Common myeloid progenitor, CD34-positive (primary cell): ENCODE results near the gene DPM1.
A peak's percentile ranks its signal among the peaks of the same experiment; 100 is the strongest.

ENCODE experiments used
- CTCF ChIA-PET: fragments of 350-600 bp; sonication (Branson Sonifier 250); formaldehyde crosslinking; loops from one replicate; lab custom pipeline; 2021; ENCODE audit warnings: antibody characterized with exemption; lab: Charles Lee
- POLR2A ChIA-PET: fragments of 350-600 bp; sonication (Branson Sonifier 250); formaldehyde crosslinking; loops from one replicate; lab custom pipeline; 2021; ENCODE audit warnings: antibody characterized with exemption; lab: Charles Lee
- DNase-seq, 3 donors: peaks; one replicate each; pipeline versions ENCODE4 v3.0.0 to v3.0.0-alpha.2; 2013
- H3K27ac ChIP-seq, 2 experiments: 1 replicate in 1 of 2; 2 replicates in 1 of 2; pipeline ENCODE4 v1.7.0; 2013; ENCODE audit warnings: inconsistent platforms in 2 of 2, low read length in 2 of 2, mild to moderate bottlenecking in 2 of 2, low read depth in 1 of 2, moderate library complexity in 1 of 2; ENCODE audit not compliant: severe bottlenecking in 2 of 2, insufficient read depth in 1 of 2, poor library complexity in 1 of 2
- H3K27me3 ChIP-seq, 5 experiments: replicated peaks in 2 of 5; 1 replicate in 3 of 5; 2 replicates in 2 of 5; pipeline versions ENCODE4 v1.6.1 to v1.7.0; 2013; ENCODE audit warnings: low read length in 4 of 5, mild to moderate bottlenecking in 2 of 5, moderate library complexity in 2 of 5, inconsistent platforms in 1 of 5; ENCODE audit not compliant: insufficient read depth in 5 of 5, control insufficient read depth in 4 of 5
- H3K36me3 ChIP-seq, 4 experiments: 1 replicate in 2 of 4; 2 replicates in 2 of 4; pipeline versions ENCODE4 v1.6.1 to v1.7.0; 2013; ENCODE audit warnings: low read length in 3 of 4, control low read depth in 1 of 4, mild to moderate bottlenecking in 1 of 4; ENCODE audit not compliant: control insufficient read depth in 4 of 4, insufficient read depth in 4 of 4
- H3K4me1 ChIP-seq, 4 experiments: 1 replicate in 3 of 4; 2 replicates in 1 of 4; pipeline versions ENCODE4 v1.6.1 to v1.7.1; 2013; ENCODE audit warnings: low read length in 3 of 4, mild to moderate bottlenecking in 3 of 4, control low read depth in 1 of 4, inconsistent platforms in 1 of 4, moderate library complexity in 1 of 4; ENCODE audit not compliant: control insufficient read depth in 4 of 4, insufficient read depth in 4 of 4; ENCODE audit errors: control extremely low read depth in 1 of 4
- H3K4me3 ChIP-seq, 7 experiments: 1 replicate in 4 of 7; 2 replicates in 3 of 7; pipeline versions ENCODE4 v1.5.1 to v1.7.0; 2013; ENCODE audit warnings: mild to moderate bottlenecking in 7 of 7, low read length in 6 of 7, moderate library complexity in 6 of 7, inconsistent platforms in 2 of 7, low read depth in 2 of 7, control low read depth in 1 of 7; ENCODE audit not compliant: insufficient read depth in 4 of 7, control insufficient read depth in 1 of 7; ENCODE audit errors: extremely low read depth in 1 of 7
- H3K9me3 ChIP-seq, 5 experiments: 1 replicate in 4 of 5; 2 replicates in 1 of 5; pipeline versions ENCODE4 v1.6.1 to v1.7.1; 2013; ENCODE audit warnings: low read length in 4 of 5, mild to moderate bottlenecking in 2 of 5, inconsistent platforms in 1 of 5, low read depth in 1 of 5, moderate library complexity in 1 of 5; ENCODE audit not compliant: control insufficient read depth in 4 of 5, insufficient read depth in 2 of 5; ENCODE audit errors: control extremely low read depth in 1 of 5
- WGBS: methylation state at CpG from one replicate; pipeline ENCODE4 v1.1.5; 2013; ENCODE audit not compliant: insufficient coverage; 5-methylcytosine and 5-hydroxymethylcytosine counted together

The DPM1 gene

DNA sequence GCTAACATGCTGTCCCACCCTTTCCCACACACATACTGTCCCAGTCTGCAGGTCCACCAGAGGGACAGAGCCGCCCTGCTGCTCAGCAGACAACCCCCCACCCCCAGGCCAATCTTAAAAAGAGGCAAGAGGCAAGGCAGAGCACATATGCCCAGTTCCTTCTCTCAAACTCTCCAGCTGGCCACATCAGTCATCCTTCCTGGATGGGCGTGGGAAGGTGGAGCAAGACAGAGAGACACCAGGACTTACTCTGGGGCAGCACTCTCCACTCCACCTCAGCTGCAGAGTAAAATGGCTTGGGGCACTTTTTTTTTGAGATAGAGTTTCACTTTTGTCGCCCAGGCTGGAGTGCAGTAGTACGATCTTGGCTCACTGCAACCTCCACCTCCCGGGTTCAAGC is 11.1 kb upstream of the DPM1 start:
- no peaks in the 10 kb centered on the region for H3K4me1 ChIP-seq
- ChIA-PET CTCF (no interaction called here), POLR2A (no interaction called here)
- no peak overlapping the region for H3K4me3 ChIP-seq
- H3K9me3 ChIP-seq: no peaks in the 10 kb centered on the region
- no peak for DNase-seq
- H3K27me3 ChIP-seq: peaks cover 0 to 11% (median 4%) of the 10 kb centered on the region in 5 experiments
- WGBS: 100% methylated on average over 3 of the region's 5 CpGs
- H3K36me3 ChIP-seq: no peaks in the 10 kb centered on the region
- H3K27ac ChIP-seq: no peak overlapping the region

DNA sequence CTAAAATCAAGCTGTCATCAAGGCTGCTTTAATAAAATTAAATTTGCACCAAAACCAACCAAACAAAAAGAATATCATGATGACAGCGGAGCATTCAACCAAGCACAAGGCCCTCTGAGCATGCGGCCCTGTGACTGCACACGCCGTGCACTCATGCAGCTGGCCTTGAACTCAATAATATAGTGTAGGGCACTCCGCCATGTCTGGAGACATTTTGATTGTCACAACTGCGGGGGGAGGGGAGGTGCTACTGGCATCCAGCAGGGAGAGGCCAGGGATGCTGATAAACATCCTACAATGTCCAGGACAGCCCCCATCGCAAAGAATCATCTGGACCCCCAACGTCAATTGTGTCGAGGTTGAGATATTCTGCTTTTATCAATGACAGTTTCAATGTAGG is 10.0 kb upstream of the DPM1 start:
- Histone ChIP-seq H3K9me3 (no peaks in the 10 kb centered on the region), H3K36me3 (no peaks in the 10 kb centered on the region), H3K27me3 (peaks cover 0 to 11% (median 4%) of the 10 kb centered on the region in 5 experiments), H3K4me3 (no peak overlapping the region), H3K4me1 (no peaks in the 10 kb centered on the region), H3K27ac (no peak overlapping the region)
- CTCF ChIA-PET: interaction anchor here (2.0 kb wide), 1 partner anchor 13 kb away, joined by 9 read pairs; no protein-coding TSS in a partner anchor
- WGBS: 90% methylated on average over 8 of the region's 9 CpGs
- DNase-seq: no peak
- POLR2A ChIA-PET: interaction anchor here (1.3 kb wide), 1 partner anchor 10 kb away, joined by 4 read pairs; the partner anchor contains the start of genes DPM1 and MOCS3

DNA sequence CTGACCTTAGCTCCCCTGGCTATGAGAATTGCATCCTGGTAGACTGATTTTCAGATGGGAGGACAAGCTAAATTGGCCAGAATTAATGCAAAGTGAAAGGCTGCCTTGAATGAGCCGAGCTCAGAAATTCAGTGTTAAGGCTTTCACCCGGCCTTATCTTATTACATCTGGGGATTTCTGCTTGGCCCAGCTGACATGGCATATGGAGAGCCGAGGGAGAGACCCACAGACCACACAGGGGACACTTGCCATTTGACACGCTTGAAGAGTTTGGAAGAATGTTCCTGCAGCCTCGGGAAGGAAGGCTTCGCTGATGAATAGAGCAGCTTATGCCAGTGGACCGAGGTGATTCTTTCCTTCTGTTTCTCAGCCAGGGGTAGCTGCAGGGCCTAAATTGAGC is 9.3 kb upstream of the DPM1 start:
- WGBS: 71% methylated on average over 7 of the region's 7 CpGs
- no peak overlapping the region for H3K4me3 ChIP-seq
- POLR2A ChIA-PET: interaction anchor here (1.3 kb wide), 1 partner anchor 9 kb away, joined by 4 read pairs; the partner anchor contains the start of genes DPM1 and MOCS3
- H3K36me3 ChIP-seq: no peaks in the 10 kb centered on the region
- H3K27me3 ChIP-seq: peaks cover 0 to 11% (median 4%) of the 10 kb centered on the region in 5 experiments
- CTCF ChIA-PET: interaction anchor here (2.0 kb wide), 1 partner anchor 13 kb away, joined by 9 read pairs; no protein-coding TSS in a partner anchor
- H3K4me1 ChIP-seq: no peaks in the 10 kb centered on the region
- H3K27ac ChIP-seq: no peak overlapping the region
- H3K9me3 ChIP-seq: no peaks in the 10 kb centered on the region
- DNase-seq: no peak

DNA sequence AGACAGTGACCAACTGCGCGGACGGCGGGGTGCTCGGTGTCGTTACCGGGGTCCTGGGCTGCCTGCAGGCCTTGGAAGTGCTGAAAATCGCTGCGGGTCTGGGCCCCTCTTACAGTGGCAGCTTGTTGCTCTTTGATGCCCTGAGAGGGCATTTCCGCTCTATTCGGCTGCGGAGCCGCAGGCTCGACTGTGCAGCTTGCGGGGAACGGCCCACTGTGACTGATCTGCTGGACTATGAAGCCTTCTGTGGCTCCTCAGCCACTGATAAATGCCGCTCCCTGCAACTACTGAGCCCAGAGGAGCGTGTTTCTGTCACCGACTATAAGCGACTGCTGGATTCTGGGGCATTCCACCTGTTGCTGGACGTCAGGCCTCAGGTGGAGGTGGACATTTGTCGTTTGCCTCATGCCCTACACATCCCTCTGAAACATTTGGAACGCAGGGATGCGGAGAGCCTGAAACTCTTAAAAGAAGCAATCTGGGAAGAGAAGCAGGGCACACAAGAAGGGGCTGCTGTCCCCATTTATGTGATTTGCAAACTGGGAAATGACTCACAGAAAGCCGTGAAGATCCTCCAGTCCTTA is 1.3 kb upstream of the DPM1 start:
- WGBS: 72% methylated on average over 25 of the region's 25 CpGs
- peak in 1 of 3 donors; percentile 28 for DNase-seq

DNA sequence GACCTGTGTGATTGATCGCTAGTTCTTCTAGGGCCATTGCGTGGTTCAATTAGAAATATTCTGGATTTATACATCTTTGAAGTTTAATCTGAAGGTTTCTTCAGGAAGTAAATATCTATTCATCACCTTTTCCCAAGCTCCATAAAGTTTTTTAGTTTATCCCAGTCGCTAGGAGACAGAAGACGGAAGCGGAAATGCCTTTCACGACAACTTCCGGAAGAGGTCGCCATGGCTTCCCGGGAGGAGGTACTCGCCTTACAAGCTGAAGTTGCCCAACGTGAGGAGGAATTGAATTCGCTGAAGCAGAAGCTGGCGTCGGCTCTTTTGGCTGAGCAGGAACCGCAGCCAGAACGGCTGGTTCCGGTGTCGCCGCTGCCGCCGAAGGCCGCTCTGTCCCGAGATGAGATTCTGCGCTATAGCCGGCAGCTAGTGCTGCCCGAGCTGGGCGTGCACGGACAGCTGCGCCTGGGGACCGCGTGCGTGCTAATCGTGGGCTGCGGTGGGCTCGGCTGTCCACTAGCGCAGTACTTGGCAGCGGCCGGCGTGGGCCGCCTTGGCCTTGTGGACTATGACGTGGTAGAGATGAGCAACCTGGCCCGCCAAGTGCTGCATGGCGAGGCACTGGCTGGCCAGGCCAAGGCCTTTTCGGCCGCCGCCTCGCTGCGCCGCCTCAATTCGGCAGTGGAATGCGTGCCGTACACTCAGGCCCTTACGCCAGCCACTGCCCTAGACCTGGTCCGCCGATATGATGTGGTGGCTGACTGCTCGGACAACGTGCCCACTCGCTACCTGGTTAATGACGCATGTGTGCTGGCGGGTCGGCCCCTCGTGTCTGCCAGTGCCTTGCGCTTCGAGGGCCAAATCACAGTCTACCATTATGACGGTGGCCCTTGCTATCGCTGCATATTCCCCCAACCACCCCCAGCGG is 547 bp upstream of the DPM1 start, which contains the start of gene MOCS3:
TSS of gene MOCS3 (plus strand) at position 204 of the 928 bp plus-strand sequence. CDS start at position 229, 25 bp downstream.
- peaks cover 7 to 25% (median 17%) of the 10 kb centered on the region in 4 experiments for H3K36me3 ChIP-seq
- WGBS: 2% methylated on average over 66 of the region's 67 CpGs
- H3K27ac ChIP-seq: peak within 1 kb of the TSS; percentile 100
- H3K9me3 ChIP-seq: no peaks in the 10 kb centered on the region
- ChIA-PET POLR2A (interaction anchor here (0.6 to 3.0 kb wide), 5 partner anchors 9 to 165 kb away, joined by 3 to 20 read pairs (median 6); partner anchors contain the start of genes ADNP and BCAS4), CTCF (interaction anchor here (0.8 to 1.7 kb wide), 7 partner anchors 11 to 165 kb away, joined by 3 to 7 read pairs (median 3); partner anchors contain the start of gene BCAS4)
- no peaks in the 10 kb centered on the region for H3K27me3 ChIP-seq
- H3K4me1 ChIP-seq: peaks cover 9 to 26% (median 24%) of the 10 kb centered on the region in 4 experiments
- H3K4me3 ChIP-seq: peak within 1 kb of the TSS; percentile 83 to 98 (median 94)
- DNase-seq: peak; percentile 98 to 99 (median 99)

More for the DNA sequence above, 1.3 kb upstream of the DPM1 start:
- peak overlapping the region; percentile 83 to 98 (median 94) for H3K4me3 ChIP-seq
- peaks cover 6 to 19% (median 12%) of the 10 kb centered on the region in 4 experiments for H3K36me3 ChIP-seq
- H3K27me3 ChIP-seq: no peaks in the 10 kb centered on the region
- CTCF ChIA-PET: interaction anchor here (1.2 kb wide), 1 partner anchor 22 kb away, joined by 6 read pairs; no protein-coding TSS in a partner anchor
- POLR2A ChIA-PET: interaction anchor here (3.0 kb wide), 1 partner anchor 28 kb away, joined by 20 read pairs; the partner anchor contains the start of gene ADNP
- peak overlapping the region in 1 of 2 experiments; percentile 100 for H3K27ac ChIP-seq
- peaks cover 9 to 26% (median 24%) of the 10 kb centered on the region in 4 experiments for H3K4me1 ChIP-seq
- no peaks in the 10 kb centered on the region for H3K9me3 ChIP-seq

DNA sequence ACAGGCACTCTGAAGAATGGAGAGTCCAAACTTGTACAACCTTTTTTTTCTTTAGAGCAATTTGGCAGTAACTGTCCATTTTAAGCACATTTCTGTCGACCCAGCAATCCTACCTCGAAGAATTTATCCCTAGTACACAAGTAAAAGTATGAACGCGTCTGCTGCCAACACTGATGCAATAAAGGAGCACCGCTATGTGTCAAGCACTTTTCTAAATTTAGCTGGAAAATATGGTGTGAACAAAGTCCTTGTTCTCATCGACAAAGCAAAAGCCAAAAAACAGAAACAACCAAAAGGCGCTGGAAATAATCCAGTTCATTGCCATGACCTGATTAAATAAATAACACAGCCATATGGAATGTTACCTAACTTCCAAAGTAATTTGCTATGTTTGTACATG is 1.1 kb downstream of the DPM1 start:
- H3K4me1 ChIP-seq: peaks cover 9 to 26% (median 24%) of the 10 kb centered on the region in 4 experiments
- no CpG with 5 or more reads among the region's 7 CpGs for WGBS
- peak in 2 of 3 donors; percentile 7 to 13 for DNase-seq
- H3K27ac ChIP-seq: peak overlapping the region; percentile 100
- POLR2A ChIA-PET: interaction anchor here (1.1 to 3.0 kb wide), 4 partner anchors 9 to 164 kb away, joined by 3 to 20 read pairs (median 4); partner anchors contain the start of gene ADNP
- H3K27me3 ChIP-seq: no peaks in the 10 kb centered on the region
- H3K9me3 ChIP-seq: no peaks in the 10 kb centered on the region
- CTCF ChIA-PET: interaction anchor here (1.3 to 1.8 kb wide), 5 partner anchors 15 to 166 kb away, joined by 3 to 4 read pairs (median 4); no protein-coding TSS in a partner anchor
- peaks cover 9 to 35% (median 22%) of the 10 kb centered on the region in 4 experiments for H3K36me3 ChIP-seq
- peak overlapping the region in 6 of 7 experiments; percentile 83 to 98 (median 90) for H3K4me3 ChIP-seq
